Measurements from ENCODE around the gene AGMO.

The AGMO gene

DNA sequence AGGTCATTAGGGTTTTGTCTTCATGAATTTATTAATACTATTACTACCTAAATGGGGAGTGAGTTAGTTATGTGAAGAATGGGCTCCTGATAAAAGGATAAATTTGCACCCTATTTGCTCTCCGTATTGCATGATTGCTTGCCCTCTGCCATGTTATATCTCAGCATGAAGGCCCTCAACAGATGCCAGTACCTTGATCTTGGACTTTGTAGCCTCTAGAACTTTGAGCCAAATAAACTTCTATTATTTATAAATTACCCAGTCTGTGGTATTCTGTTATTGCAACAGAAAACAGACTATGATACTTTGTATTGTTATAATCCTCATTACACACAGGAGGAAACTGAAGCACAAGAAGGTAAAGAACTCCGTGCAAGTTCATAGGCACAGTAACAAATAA, 150.8 kb downstream of the AGMO start:
- H3K4me3 ChIP-seq = no peak overlapping the region
- no peak overlapping the region for H3K27ac ChIP-seq

DNA sequence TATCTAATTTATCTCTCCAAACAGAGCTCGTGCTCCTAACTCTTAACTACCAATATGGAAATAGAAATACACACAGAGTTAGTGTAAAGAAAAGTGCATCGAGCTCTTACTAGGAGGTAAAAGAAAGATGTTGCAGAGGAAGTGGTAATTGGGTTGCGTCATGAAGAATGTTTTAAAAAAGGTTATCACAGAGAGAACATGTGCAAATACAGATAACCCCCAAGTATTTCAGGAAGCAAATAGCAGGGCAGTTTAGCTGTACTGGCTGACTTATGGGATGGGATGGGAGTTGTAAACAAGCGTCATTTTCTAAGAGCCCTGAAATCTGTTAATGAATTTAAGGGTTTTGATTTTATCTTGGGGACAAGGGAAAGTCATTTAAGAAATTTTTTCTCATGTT, 153.9 kb downstream of the AGMO start:
- H3K4me3 ChIP-seq = no peak overlapping the region

DNA sequence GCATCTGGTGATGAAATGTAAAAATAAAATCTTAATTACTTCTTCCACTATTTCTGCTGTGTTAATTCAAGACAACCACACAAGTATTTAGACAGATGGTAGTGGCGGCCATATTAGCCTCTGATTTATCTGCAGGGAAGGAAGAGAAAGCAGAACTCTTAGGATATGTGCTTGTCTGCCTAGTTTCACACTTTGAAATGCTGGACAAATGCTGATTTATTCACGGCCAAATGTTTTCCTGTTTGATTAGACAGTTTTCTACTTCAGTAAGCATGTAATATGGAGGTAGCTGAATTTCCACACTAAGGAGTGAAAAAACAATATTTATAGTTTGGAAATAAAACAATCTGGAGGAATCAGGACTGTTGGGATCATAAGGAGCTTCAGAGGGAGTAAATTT, 158.1 kb downstream of the AGMO start:
- Histone ChIP-seq H3K4me3 (no peak overlapping the region), H3K27ac (no peak overlapping the region)

More for the DNA sequence above, 153.9 kb downstream of the AGMO start:
- H3K27ac ChIP-seq = no peak overlapping the region

DNA sequence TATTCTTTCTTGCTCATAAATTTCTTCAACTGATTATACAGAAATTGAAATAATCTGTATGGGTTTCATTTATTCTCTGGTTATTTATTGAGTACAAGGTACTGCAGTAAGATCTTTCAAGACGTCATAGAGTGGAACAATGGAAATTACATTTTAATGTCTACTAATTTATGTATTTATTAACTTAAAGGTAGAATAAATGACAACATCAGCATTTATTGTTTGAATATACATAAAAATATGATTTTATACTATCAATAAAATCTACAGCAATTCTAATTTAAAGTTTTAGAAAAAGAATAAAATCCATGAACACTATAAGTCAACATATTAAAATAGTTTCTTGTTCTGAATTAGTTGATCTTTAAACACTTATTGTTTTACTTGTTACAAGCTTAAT, 158.5 kb downstream of the AGMO start:
- Histone ChIP-seq H3K27ac (no peak overlapping the region), H3K4me3 (no peak overlapping the region)

DNA sequence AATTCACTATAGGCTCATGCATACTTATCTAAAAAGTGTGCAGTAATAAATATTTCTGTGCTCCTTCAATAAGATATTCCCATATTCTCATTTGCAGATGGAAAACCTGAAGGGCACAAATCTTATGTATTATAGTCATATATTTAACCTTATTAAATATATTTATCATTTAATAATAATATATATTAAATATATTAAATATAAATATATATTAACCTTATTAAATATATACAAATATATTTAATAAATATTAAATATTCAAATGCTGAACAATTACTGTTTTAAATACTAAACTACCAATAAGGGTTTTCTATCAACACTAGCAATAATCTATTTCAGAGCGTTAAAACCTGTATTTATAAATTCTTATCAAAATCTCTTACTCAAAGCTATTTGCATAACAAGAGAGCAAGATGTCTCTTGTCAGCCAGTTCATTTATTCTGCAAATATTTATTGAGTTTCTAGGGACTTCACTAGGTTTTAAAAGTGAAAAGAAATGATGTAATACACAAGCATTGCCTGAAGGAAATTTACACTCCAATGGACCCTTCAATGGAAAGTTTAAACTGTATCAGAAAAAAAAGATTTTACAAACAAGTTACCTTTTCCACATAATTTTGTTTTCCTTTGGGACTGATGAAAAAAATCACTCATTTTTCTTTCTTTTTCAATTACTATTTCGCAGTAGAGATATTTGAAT, 159.2 kb downstream of the AGMO start:
- H3K27ac ChIP-seq = no peak overlapping the region

GRCh38 chr7:15400440-15400839, 161.4 kb downstream of the AGMO start:
- Histone ChIP-seq H3K4me3 (no peak overlapping the region), H3K27ac (no peak overlapping the region)

More for the DNA sequence above, 159.2 kb downstream of the AGMO start:
- H3K4me3 ChIP-seq = no peak overlapping the region

- no peak overlapping the region for H3K4me3 ChIP-seq
- no peak overlapping the region for H3K27ac ChIP-seq
Measured at GRCh38 chr7:15399441-15399840, 162.4 kb downstream of the AGMO start.

GRCh38 chr7:15397922-15398760, 163.7 kb downstream of the AGMO start:
- Histone ChIP-seq H3K4me3 (no peak overlapping the region), H3K27ac (no peak overlapping the region)

DNA sequence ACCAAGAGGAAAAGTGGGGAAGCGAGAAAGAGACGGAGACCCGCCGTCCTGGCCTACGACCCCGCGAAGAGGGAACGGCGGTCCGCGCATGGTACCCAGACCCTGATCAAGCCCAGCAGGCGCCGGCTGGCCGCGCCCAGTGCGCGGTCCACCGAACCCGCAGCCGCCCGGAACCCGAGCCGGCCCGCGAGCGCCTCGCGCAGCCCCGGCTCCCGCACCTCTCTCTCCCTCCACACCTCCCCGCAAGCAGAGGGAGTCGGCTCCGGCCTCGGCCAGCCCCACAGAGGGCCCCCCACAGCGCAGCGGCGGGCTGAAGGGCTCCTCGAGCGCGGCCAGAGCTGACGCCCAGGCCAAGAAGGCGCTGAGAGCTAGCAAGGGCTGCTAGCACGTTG, 164.7 kb downstream of the AGMO start:
- Histone ChIP-seq H3K4me3 (no peak overlapping the region), H3K27ac (no peak overlapping the region)

DNA sequence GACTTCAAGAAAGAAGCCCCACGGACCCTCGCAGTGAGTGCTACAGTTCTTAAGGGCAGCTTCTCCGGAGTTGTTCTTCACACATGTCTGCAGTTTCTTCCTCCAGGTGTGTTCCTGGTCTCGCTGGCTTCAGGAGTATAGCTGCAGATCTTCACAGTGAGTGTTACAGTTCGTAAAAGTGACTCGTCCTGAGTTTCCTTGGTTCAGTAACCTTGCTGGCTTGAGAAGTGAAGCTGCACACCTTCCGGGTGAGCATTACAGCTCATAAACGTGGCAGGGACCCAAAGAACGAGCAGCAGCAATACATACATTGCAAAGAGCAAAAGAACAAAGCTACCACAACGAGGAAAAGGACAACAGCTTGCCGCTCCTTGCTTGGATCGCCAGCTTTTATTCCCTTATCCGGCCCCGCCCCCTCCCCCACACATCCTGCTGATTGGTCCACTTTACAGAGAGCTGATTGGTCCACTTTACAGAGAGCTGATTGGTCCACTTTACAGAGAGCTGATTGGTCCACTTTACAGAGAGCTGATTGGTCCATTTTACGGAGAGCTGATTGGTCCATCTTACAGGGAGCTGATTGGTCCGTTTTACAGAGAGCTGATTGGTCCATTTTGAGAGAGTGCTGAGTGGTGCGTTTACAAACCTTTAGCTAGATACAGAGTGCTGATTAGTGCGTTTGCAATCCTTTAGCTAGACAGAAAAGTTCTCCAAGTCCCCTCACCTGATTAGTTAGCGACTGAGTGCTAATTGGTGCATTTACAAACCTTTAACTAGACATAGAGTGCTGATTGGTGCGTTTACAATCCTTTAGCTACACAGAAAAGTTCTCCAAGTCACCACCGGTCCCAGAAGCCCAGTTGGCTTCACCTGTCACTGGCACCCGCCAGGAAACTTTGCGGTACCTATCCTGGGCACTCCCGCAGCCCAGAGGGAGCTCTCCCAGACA, 165.3 kb downstream of the AGMO start:
- Histone ChIP-seq H3K27ac (no peak overlapping the region), H3K4me3 (no peak overlapping the region)

- Histone ChIP-seq H3K4me3 (no peak overlapping the region), H3K27ac (no peak overlapping the region)
Measured at GRCh38 chr7:15389073-15389472, 172.7 kb downstream of the AGMO start.

DNA sequence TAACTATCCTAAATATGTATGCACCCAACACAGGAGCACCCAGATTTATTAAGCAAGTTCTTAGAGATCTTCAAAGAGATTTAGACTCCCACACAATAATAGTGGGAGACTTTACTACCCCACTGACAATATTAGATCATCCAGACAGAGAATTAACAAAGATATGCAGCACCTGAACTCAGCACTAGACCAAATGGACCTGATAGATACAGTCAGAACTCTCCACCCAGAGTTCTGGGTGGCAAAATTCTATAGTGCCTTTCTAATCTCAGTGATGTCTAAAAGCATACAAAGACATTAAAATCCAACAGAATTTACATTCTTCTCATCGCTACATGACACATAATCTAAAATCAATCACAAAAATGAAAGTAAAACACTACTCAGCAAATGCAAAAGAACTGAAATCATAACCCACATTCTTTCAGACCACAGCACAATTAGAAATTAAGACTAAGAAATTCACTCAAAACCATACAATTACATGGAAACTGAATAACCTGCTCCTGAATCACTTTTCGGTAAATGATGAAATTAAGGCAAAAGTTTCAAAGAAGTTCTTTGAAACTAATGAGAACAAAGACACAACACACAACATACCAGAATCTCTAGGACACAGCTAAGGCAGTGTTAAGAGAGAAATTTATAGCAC, 183.2 kb downstream of the AGMO start:
- H3K27ac ChIP-seq = no peak overlapping the region

DNA sequence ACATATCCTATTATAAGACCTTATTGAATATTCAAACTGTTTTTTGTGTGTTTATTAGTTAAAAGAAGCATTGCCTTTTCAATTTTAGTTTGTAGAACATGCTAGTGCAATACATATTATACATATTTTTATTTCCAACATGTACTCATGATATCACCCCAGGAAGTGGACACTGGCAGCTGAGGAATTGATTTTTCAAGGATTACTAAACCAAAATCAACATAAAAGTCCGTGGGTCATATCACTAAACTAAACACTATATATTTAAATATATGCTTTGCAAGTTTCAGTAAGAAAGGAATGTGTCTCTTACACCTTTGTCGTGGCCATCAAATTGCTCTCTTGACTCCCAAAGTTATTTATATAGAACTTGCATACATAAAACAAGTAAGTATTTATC, 185.2 kb downstream of the AGMO start:
- Histone ChIP-seq H3K4me3 (no peak overlapping the region), H3K27ac (no peak overlapping the region)

More for the DNA sequence above, 183.2 kb downstream of the AGMO start:
- no peak overlapping the region for H3K4me3 ChIP-seq

GRCh38 chr7:15370441-15370840, 191.4 kb downstream of the AGMO start:
- H3K4me3 ChIP-seq = no peak overlapping the region
- no peak overlapping the region for H3K27ac ChIP-seq

GRCh38 chr7:15368653-15369052, 193.2 kb downstream of the AGMO start:
- Histone ChIP-seq H3K27ac (no peak overlapping the region), H3K4me3 (no peak overlapping the region)

GRCh38 chr7:15367897-15368296, 193.9 kb downstream of the AGMO start:
- H3K4me3 ChIP-seq = no peak overlapping the region
- no peak overlapping the region for H3K27ac ChIP-seq

DNA sequence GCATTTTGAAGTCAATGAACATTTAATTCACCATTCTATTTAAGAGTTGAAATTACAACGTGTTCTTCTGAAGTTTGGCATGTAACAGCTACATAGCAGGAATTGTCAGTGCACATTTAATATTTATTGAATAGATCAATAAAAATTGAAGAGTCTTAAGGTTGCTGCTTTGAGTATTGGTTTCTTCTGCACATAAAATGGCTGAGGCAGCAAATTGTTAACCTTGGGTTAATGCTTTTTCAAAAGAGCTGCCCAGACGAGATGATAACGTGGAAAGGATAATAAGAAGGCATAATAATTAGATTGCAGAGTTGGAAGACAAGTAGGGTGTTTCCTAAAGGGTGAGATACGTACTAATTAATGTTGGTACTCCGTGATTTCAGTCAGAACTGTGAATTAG, 203.7 kb downstream of the AGMO start:
- Histone ChIP-seq H3K27ac (no peak overlapping the region), H3K4me3 (no peak overlapping the region)

GRCh38 chr7:15352421-15353206, 209.2 kb downstream of the AGMO start:
- Histone ChIP-seq H3K4me3 (no peak overlapping the region), H3K27ac (no peak overlapping the region)

DNA sequence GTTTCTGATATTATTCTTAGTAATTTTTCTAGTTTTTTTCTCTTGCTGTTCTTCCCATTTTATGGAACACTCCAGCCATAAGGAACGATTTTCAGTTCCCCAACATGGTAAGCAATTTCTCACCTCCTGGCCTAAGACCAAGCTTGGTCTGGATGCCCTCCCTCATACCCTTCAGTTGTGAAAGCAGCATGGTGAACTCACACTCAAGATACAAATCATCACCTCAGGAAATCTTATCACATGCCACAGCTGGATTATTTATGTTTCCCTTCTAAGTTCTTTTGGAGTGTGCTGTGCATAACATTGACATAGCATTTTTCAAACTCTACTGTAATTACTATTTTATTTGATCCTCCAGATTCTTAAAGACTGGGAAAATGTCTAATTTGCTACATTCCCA, 216.6 kb downstream of the AGMO start:
- H3K27ac ChIP-seq = no peak overlapping the region
- no peak overlapping the region for H3K4me3 ChIP-seq
